T-helper 1 cell (primary cell): ENCODE data around the gene LRBA.
A peak's percentile ranks its signal among the peaks of the same experiment; 100 is the strongest.

Source experiments
- DNase-seq, 5 donors: peaks; one replicate each; pipeline ENCODE4 v3.0.0-alpha.2; 2012 to 2020

The LRBA gene

GRCh38 chr4:150863456-150863855, 151.6 kb downstream of the LRBA start:
- DNase-seq, result no peak

- no peak for DNase-seq
These were observed 152.3 kb downstream of the LRBA start for GRCh38 chr4:150862829-150863228.

GRCh38 chr4:150859453-150859852, 155.6 kb downstream of the LRBA start:
- DNase-seq, result no peak

GRCh38 chr4:150855981-150856510, 159.0 kb downstream of the LRBA start:
- no peak for DNase-seq

- DNase-seq, result no peak
These were observed 160.5 kb downstream of the LRBA start for GRCh38 chr4:150854600-150854999.

- no peak for DNase-seq
These were observed 161.2 kb downstream of the LRBA start for GRCh38 chr4:150853882-150854281.

- no peak for DNase-seq
These were observed 162.9 kb downstream of the LRBA start for GRCh38 chr4:150852216-150852615.

- no peak for DNase-seq
These were observed 166.1 kb downstream of the LRBA start for GRCh38 chr4:150849016-150849415.

- peak; percentile 33 to 92 (median 47) for DNase-seq
These were observed 186.9 kb downstream of the LRBA start for GRCh38 chr4:150828159-150828558.

- no peak for DNase-seq
These were observed 187.9 kb downstream of the LRBA start for GRCh38 chr4:150827226-150827625.

GRCh38 chr4:150826306-150826705, 188.8 kb downstream of the LRBA start:
- no peak for DNase-seq

- no peak for DNase-seq
These were observed 192.7 kb downstream of the LRBA start for GRCh38 chr4:150822407-150822806.

- no peak for DNase-seq
These were observed 193.4 kb downstream of the LRBA start for GRCh38 chr4:150821641-150822040.

- no peak for DNase-seq
These were observed 194.7 kb downstream of the LRBA start for GRCh38 chr4:150820409-150820808.

GRCh38 chr4:150818661-150819060, 196.4 kb downstream of the LRBA start:
- peak in 1 of 5 donors; percentile 43 for DNase-seq

- no peak for DNase-seq
These were observed 197.1 kb downstream of the LRBA start for GRCh38 chr4:150817804-150818528.

- no peak for DNase-seq
These were observed 198.1 kb downstream of the LRBA start for GRCh38 chr4:150817017-150817416.

GRCh38 chr4:150816491-150816890, 198.6 kb downstream of the LRBA start:
- no peak for DNase-seq

GRCh38 chr4:150814873-150815272, 200.2 kb downstream of the LRBA start:
- no peak for DNase-seq

GRCh38 chr4:150805183-150806025, 209.7 kb downstream of the LRBA start:
- no peak for DNase-seq

GRCh38 chr4:150801833-150802232, 213.3 kb downstream of the LRBA start:
- no peak for DNase-seq

- no peak for DNase-seq
These were observed 215.9 kb downstream of the LRBA start for GRCh38 chr4:150799207-150799606.

GRCh38 chr4:150794706-150795105, 220.4 kb downstream of the LRBA start:
- no peak for DNase-seq

GRCh38 chr4:150789864-150790263, 225.2 kb downstream of the LRBA start:
- DNase-seq, result no peak
